Spleen (tissue), 7 donors: ENCODE measurements around the gene TEKT5.

Experiments
- POLR2A ChIP-seq, 3 donors: fragments of 450-650 bp; IDR thresholded peaks; one replicate each; pipeline ENCODE4 v1.5.1; 2017; ENCODE audit warnings: antibody characterized with exemption in 3 of 3, mild to moderate bottlenecking in 1 of 3
- TF ChIP-seq, protein P1 (sequence below), 11 experiments: fragments of 200-600 bp in 7 of 11; fragments of 450-650 bp in 4 of 11; sonication (generic) in 4 of 11; IDR thresholded peaks in 8 of 11; conservative IDR thresholded peaks in 3 of 11; 1 replicate in 7 of 11; 2 replicates in 4 of 11; pipeline versions ENCODE4 v1.4.0 to v1.8.0; 2016 to 2021; ENCODE audit warnings: antibody characterized with exemption in 11 of 11, inconsistent platforms in 4 of 11, mild to moderate bottlenecking in 1 of 11
- donor health status: DM: no; HTN: no; CAD: no; lungs with moderate emphysema.
- donor health status: DM: no; HTN: no; CAD: no.
- donor health status: DM: no; HTN: no; CAD: no.

DNA sequence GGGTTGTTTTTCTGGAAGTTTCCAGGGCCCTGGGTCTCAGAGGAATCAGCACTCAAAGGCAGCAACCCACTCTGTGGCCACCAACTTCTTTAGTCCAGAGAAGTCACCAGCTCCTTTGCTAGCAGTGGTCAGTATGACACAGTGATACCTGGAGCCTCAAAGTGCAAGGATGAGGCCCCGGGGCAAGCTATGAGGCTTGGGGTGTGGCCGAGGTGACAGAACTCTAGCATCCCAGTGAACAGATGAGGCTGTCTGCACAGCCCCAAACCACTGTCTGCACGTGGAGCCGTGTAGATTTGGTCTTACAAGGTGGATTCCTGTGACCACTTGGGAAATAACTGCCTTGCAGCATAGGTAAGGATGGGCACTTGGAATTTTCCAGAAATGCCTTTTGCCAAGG is 24.9 kb downstream of the TEKT5 start:
- TF ChIP-seq POLR2A (IDR thresholded peaks at IDR 0.05), result no peak
- TF ChIP-seq, protein P1, sequence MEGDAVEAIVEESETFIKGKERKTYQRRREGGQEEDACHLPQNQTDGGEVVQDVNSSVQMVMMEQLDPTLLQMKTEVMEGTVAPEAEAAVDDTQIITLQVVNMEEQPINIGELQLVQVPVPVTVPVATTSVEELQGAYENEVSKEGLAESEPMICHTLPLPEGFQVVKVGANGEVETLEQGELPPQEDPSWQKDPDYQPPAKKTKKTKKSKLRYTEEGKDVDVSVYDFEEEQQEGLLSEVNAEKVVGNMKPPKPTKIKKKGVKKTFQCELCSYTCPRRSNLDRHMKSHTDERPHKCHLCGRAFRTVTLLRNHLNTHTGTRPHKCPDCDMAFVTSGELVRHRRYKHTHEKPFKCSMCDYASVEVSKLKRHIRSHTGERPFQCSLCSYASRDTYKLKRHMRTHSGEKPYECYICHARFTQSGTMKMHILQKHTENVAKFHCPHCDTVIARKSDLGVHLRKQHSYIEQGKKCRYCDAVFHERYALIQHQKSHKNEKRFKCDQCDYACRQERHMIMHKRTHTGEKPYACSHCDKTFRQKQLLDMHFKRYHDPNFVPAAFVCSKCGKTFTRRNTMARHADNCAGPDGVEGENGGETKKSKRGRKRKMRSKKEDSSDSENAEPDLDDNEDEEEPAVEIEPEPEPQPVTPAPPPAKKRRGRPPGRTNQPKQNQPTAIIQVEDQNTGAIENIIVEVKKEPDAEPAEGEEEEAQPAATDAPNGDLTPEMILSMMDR (IDR thresholded peaks at IDR 0.05 in 8 of 11, conservative IDR thresholded peaks at IDR 0.05 in 3 of 11), result no peak
